Measurements from ENCODE around the gene HTR3D.
"Not testable (repeated sequence)": the region's sequence is repeated elsewhere in the genome, so short reads cannot be mapped to it uniquely, and the experiment has no call there.

The HTR3D gene

DNA sequence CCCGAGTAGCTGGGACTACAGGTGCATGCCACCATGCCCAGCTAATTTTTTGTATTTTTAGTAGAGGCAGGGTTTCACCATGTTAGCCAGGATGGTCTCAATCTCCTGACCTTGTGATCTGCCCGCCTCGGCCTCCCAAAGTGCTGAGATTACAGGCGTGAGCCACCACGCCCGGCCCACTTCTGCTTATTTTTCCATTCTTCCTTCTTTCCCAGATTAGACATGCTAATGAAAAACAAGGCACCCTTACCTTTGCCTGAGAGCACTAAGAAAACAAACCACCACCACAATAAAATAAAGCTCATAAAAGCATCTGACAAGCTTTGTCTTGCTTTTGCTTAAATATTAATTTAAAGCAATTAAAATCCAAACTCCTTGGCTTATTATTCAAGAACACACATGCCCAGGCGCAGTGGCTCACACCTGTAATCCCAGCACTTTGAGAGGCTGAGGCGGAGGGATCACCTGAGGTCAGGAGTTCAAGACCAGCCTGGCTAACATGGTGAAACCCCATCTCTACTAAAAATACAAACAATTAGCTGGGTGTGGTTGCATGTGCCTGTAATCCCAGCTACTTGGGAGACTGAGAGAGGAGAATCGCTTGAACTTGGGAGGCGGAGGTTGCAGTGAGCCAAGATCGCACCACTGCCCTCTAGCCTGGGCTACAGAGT is 24.3 kb upstream of the HTR3D start:
- not testable (repeated sequence) for DNase-seq; H3K9me3 Mint-ChIP-seq; ATAC-seq (replicated peaks); H3K27me3 Mint-ChIP-seq
- Mint-ChIP-seq H3K4me1 (peaks cover 20 to 44% of the 10 kb centered on the region in 2 donors), H3K36me3 (peaks cover 17 to 24% of the 10 kb centered on the region in 2 donors), H3K4me3 (peak overlapping the region; percentile 30 to 58), H3K27ac (peak overlapping the region; percentile 95)

DNA sequence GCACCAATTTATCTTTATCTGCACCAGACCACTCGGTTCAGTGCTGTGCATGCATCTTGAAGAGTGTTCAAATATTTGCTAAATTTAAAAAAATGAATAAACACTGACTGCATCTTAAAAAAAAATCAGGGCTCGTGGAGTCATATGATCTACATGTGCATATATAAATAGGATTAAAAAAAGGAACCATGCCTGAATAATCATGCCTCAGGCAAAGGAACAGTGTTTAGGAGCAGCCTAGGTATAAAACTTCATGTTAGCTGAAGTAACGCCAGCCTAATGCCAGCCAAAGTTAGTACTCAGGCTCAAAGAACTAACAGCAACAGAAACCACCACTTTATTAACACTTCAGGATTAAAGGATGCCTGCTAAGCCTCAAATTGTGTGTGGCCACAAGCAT is 23.4 kb upstream of the HTR3D start:
- no peaks in the 10 kb centered on the region for H3K9me3 Mint-ChIP-seq
- peaks cover 20 to 44% of the 10 kb centered on the region in 2 donors for H3K4me1 Mint-ChIP-seq
- no peak overlapping the region for H3K27ac Mint-ChIP-seq
- H3K27me3 Mint-ChIP-seq = no peaks in the 10 kb centered on the region
- no peak for ATAC-seq (replicated peaks)
- DNase-seq = no peak
- H3K36me3 Mint-ChIP-seq = peaks cover 20 to 27% of the 10 kb centered on the region in 2 donors
- H3K4me3 Mint-ChIP-seq = peak overlapping the region in 1 of 2 donors; percentile 58

DNA sequence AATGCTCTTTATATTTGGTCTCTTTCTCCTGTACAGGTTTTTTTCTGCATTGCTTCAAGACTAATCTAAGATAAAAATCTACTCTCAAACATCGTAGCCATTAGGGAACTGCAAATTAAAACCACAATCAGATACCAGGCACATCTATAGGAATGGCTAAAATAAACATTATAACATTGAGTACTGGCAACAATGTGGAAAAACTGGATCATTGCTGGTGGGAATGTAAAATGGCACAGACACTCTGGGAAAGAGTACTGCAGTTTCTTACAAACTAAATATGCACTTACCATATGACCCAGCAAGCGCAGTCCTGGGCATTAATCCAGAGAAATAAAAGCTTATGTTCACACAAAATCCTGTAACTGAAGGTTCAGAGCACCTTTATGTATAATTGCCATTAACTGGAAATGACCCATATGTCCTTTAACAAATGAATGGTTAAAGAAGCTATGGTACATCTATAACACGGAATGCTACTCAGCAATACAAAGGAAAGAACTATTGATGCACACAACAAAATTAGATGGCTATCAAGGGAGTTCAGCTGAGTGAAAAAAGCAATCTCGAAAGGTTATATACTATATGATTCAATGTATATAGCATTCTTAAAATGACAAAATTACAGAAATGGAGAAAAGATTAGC is 20.2 kb upstream of the HTR3D start:
- H3K36me3 Mint-ChIP-seq = peaks cover 16 to 25% of the 10 kb centered on the region in 2 donors
- H3K27ac Mint-ChIP-seq = no peak overlapping the region
- ATAC-seq (replicated peaks) (no peak), DNase-seq (no peak)
- peaks cover 18 to 35% of the 10 kb centered on the region in 2 donors for H3K4me1 Mint-ChIP-seq
- H3K9me3 Mint-ChIP-seq = no peaks in the 10 kb centered on the region
- H3K4me3 Mint-ChIP-seq = no peak overlapping the region
- H3K27me3 Mint-ChIP-seq = no peaks in the 10 kb centered on the region

GRCh38 chr3:184011937-184012889 is 19.3 kb upstream of the HTR3D start:
- Mint-ChIP-seq H3K9me3 (no peaks in the 10 kb centered on the region), H3K4me3 (no peak overlapping the region), H3K36me3 (peaks cover 16 to 25% of the 10 kb centered on the region in 2 donors)

DNA sequence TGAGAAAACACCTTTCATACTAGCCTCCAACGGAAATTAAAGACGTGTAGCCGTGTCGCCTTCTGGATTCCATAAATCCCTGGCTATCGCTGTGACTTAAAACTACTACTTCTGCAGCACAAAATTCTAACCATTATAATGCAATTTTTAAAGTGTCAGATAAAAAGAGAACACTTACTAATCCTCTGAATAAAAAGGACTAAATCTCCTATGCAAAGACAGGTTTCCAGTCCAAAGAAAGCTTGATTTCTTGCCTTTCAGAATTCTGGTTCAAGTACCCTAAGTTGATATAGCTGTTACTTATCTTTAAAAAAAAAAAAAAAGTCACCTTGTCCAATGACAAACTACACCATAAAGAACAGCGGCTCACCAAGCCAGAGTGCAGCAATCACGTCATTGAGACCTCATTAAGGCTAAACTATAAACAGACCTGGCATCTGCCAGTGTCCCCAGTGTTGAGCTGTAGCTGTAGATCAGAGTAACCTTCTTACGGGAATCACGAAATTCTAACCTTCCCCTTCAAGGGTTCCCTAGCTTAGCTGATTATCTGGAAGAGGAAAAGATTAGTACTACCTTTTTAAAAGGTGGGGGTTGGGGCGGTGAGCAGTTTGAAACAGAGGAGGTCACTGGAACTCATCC is 16.0 kb upstream of the HTR3D start:
- H3K27ac Mint-ChIP-seq = no peak overlapping the region

More at GRCh38 chr3:184011937-184012889, 19.3 kb upstream of the HTR3D start:
- Mint-ChIP-seq H3K4me1 (peaks cover 15 to 35% of the 10 kb centered on the region in 2 donors), H3K27me3 (no peaks in the 10 kb centered on the region), H3K27ac (no peak overlapping the region)
- DNase-seq (no peak), ATAC-seq (replicated peaks) (no peak)

GRCh38 chr3:184016169-184016570 is 15.4 kb upstream of the HTR3D start:
- H3K27ac Mint-ChIP-seq = no peak overlapping the region
- no peaks in the 10 kb centered on the region for H3K9me3 Mint-ChIP-seq
- H3K36me3 Mint-ChIP-seq = peaks cover 8 to 9% of the 10 kb centered on the region in 2 donors
- H3K27me3 Mint-ChIP-seq = peaks cover 10 to 14% of the 10 kb centered on the region in 2 donors
- peaks cover 7 to 28% of the 10 kb centered on the region in 2 donors for H3K4me1 Mint-ChIP-seq
- no peak for DNase-seq
- H3K4me3 Mint-ChIP-seq = peak overlapping the region in 1 of 2 donors; percentile 3
- ATAC-seq (replicated peaks) = no peak

More for the DNA sequence above, 16.0 kb upstream of the HTR3D start:
- H3K9me3 Mint-ChIP-seq = no peaks in the 10 kb centered on the region
- H3K4me3 Mint-ChIP-seq = no peak overlapping the region
- peaks cover 5 to 7% of the 10 kb centered on the region in 2 donors for H3K27me3 Mint-ChIP-seq
- H3K4me1 Mint-ChIP-seq = peaks cover 7 to 28% of the 10 kb centered on the region in 2 donors
- peaks cover 13 to 15% of the 10 kb centered on the region in 2 donors for H3K36me3 Mint-ChIP-seq
- no peak for DNase-seq
- ATAC-seq (replicated peaks) = no peak

GRCh38 chr3:184016811-184017671 is 14.5 kb upstream of the HTR3D start:
- Mint-ChIP-seq H3K4me1 (peaks cover 7 to 28% of the 10 kb centered on the region in 2 donors), H3K27me3 (peaks cover 14 to 19% of the 10 kb centered on the region in 2 donors), H3K36me3 (peaks cover 8 to 9% of the 10 kb centered on the region in 2 donors), H3K27ac (peak overlapping the region; percentile 94), H3K4me3 (peak overlapping the region; percentile 98 to 99), H3K9me3 (no peaks in the 10 kb centered on the region)
- DNase-seq (peak; percentile 42), ATAC-seq (replicated peaks) (peak; percentile 82 to 84)

DNA sequence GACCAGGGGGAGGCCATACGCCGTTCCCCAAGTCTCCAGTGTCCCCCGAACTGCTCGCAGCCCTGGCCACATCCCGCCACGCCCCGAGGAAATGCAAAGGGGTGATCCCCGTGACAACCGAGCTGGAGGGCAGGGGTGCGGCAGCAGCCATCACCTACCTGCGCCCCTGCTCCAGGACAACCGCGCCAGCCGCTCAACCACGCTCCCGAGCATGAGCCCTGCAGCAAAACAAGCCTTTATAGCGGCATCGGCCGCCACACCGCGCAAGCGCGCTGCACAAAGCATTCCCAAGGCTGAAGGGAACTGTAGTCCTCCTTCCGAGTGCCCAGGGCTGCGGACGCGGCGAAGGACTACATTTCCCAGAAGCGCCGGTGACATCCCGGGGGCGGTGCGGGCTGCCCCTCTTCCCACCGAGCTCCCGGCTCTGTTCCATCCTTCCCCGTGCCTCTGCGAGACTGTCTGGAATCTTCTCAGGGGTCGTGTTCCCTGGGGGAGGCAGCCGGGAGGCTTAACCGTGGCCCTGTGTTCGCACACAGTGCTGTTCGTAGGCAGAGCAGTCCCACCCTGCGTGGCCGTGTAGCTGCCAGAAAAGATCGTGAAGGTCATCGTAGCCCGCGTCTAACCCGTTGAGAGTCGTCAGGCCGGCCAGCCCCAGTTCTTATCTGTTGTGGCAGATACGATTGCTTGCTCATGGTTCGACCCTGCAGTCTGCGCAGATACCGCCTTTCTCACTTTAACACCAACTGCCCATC is 13.7 kb upstream of the HTR3D start, which contains the start of gene ABCC5:
Gene ABCC5, minus strand, starts transcription at position 213 of the 752 bp plus-strand sequence. CDS start 3,492 bp downstream, outside the sequence.
- peak; percentile 95 to 96 for ATAC-seq (replicated peaks)
- Mint-ChIP-seq H3K36me3 (peaks cover 3 to 4% of the 10 kb centered on the region in 2 donors), H3K27me3 (peaks cover 14 to 19% of the 10 kb centered on the region in 2 donors), H3K27ac (peak within 1 kb of the TSS; percentile 94), H3K4me3 (peak within 1 kb of the TSS; percentile 98 to 99), H3K9me3 (no peaks in the 10 kb centered on the region), H3K4me1 (peaks cover 7 to 28% of the 10 kb centered on the region in 2 donors)
- DNase-seq = peak; percentile 80

DNA sequence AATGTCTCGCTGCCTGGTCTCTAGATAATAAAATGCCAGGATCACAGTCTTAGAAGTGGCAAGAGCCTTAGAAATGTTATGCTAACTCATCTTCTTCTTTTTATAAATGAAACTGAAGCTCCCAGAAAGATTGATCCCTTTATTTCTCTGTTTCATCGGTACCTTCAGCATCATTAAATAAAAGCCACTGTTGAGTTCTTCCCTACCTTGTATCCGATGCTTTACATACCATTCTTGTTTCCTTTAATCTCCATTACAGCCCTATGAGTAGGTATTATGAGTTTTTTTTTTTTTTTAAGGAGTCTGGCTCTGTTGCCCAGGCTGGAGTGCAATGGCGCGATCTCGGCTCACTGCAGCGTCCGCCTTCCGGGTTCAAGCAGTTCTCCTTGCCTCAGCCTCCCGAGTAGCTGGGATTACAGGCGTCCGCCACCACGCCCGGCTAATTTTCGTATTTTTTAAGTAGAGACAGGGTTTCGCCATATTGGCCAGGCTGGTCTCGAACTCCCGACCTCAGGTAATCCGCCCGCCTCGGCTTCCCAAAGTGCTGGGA is 13.0 kb upstream of the HTR3D start:
- H3K36me3 Mint-ChIP-seq = peaks cover 1 to 3% of the 10 kb centered on the region in 2 donors
- ATAC-seq (replicated peaks) (no peak), DNase-seq (no peak)
- peaks cover 18 to 23% of the 10 kb centered on the region in 2 donors for H3K27me3 Mint-ChIP-seq
- no peaks in the 10 kb centered on the region for H3K9me3 Mint-ChIP-seq
- peaks cover 7 to 28% of the 10 kb centered on the region in 2 donors for H3K4me1 Mint-ChIP-seq
- peak overlapping the region; percentile 94 for H3K27ac Mint-ChIP-seq
- peak overlapping the region; percentile 98 to 99 for H3K4me3 Mint-ChIP-seq

- no peak for ATAC-seq (replicated peaks)
- H3K4me3 Mint-ChIP-seq = no peak overlapping the region
- no peak for DNase-seq
- H3K27me3 Mint-ChIP-seq = peaks cover 18 to 36% of the 10 kb centered on the region in 2 donors
- peaks cover 0 to 11% of the 10 kb centered on the region in 2 donors for H3K4me1 Mint-ChIP-seq
- H3K36me3 Mint-ChIP-seq = peaks cover 0 to 2% of the 10 kb centered on the region in 2 donors
- H3K27ac Mint-ChIP-seq = no peak overlapping the region
- no peaks in the 10 kb centered on the region for H3K9me3 Mint-ChIP-seq
Measured at GRCh38 chr3:184022323-184022722, 9.2 kb upstream of the HTR3D start.

GRCh38 chr3:184025256-184025655 is 6.3 kb upstream of the HTR3D start:
- not testable (repeated sequence) for H3K4me1 Mint-ChIP-seq; H3K27ac Mint-ChIP-seq; ATAC-seq (replicated peaks); H3K36me3 Mint-ChIP-seq; DNase-seq; H3K4me3 Mint-ChIP-seq; H3K9me3 Mint-ChIP-seq
- peaks cover 14 to 32% of the 10 kb centered on the region in 2 donors for H3K27me3 Mint-ChIP-seq

DNA sequence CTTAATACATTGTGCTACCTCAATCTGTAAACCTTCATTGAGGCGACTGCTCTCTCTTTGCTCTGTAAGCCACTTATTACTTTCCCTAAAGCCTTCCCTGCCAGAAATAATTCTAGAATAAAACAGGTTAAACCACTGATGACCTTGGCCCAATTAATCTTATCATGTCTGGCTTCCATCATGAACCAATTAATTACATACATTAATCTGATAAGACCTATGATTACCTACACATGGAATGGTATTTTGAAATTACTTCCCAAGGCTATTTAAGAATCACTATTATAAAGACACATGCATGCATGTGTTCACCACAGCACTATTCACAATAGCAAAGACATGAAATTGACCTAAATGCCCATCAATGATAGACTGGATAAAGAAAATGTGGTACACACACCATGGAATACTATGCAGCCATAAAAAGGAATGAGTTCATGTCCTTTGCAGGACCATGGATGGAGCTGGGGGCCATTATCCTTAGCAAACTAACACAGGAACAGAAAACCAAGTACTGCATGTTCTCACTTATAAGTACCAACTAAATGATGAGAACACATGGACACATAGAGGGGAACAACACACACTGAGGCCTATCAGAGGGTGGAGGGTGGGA is 3.2 kb upstream of the HTR3D start:
- H3K9me3 Mint-ChIP-seq; ATAC-seq (replicated peaks); H3K27ac Mint-ChIP-seq; H3K36me3 Mint-ChIP-seq; H3K4me1 Mint-ChIP-seq; H3K4me3 Mint-ChIP-seq; DNase-seq: not testable (repeated sequence)
- H3K27me3 Mint-ChIP-seq = peaks cover under 1 to 16% of the 10 kb centered on the region in 2 donors

Measured in stimulated activated naive B cell treated with anti-CD40 and anti-IgM and Interleukin-4, amounts not matched to agents 10 μg/mL and 1 μg/mL and 100 μg/mL, for 72 hours (primary cell).